T-helper 1 cell treated with Interleukin-12 subunit alpha and Interleukin-12 subunit beta and Interleukin-4 antibody, amounts not matched to agents 30 μg/mL and 1 μg/mL, for 36 hours (primary cell): ENCODE results near the gene PDE6D.
"Not testable (repeated sequence)": the region's sequence is repeated elsewhere in the genome, so short reads cannot be mapped to it uniquely, and the experiment has no call there.

ENCODE experiments used
- H3K27ac Mint-ChIP-seq: one replicate; pipeline ENCODE4 v1.8.0; 2021; ENCODE audit warnings: mild to moderate bottlenecking, mixed read lengths
- H3K27me3 Mint-ChIP-seq: one replicate; pipeline ENCODE4 v1.8.0; 2021; ENCODE audit warnings: low read depth, mixed read lengths
- H3K36me3 Mint-ChIP-seq: one replicate; pipeline ENCODE4 v1.8.0; 2021; ENCODE audit warnings: low read depth, mixed read lengths
- H3K4me1 Mint-ChIP-seq: one replicate; pipeline ENCODE4 v1.8.0; 2021; ENCODE audit warnings: low read depth, mixed read lengths
- H3K4me3 Mint-ChIP-seq: one replicate; pipeline ENCODE4 v1.8.0; 2021; ENCODE audit warnings: mild to moderate bottlenecking, moderate library complexity, mixed read lengths
- H3K9me3 Mint-ChIP-seq: one replicate; pipeline ENCODE4 v1.8.0; 2021; ENCODE audit warnings: mixed read lengths

Gene PDE6D

DNA sequence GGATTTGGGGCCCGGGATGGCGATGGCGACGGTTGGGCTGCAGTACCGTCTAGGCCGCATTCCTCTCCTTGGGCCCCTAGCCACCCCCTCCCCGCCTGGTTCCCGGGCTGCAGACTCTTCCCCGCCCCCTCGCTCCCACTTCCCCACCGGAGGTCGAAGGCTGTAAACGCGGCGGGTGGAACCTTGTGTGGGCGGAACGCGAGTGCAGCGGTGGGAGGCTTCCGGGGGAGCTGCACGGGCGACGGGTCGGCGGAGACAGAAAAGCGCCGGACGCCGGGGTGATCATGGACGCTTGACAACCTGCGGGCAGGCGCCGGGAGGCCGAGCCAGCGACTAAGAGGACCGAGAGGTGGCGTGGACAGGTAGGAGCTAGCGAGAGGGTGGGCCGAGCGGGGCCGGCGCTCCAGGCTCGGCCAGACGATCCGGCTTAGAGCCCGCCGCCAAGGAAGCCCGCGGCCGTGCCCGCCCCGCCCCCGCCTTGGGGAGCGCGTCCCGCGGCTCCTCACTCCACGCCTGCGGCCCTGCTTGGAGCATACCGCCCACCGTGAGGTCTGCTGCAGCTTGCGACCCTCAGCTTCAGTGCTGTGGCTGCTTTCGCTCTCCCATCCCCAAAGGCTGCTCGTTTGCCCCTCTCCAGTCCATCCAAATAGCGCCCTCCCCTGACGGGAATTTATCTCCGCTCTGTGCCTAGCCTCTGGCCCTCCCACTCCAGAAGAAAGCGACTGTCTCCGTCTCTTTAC lies 5.3 kb upstream of the PDE6D start, which contains the start of gene COPS7B:
Gene COPS7B (plus strand): TSS at position 269 of the 740 bp plus-strand sequence. CDS start 2,126 bp downstream, outside the sequence.
- Mint-ChIP-seq H3K27me3 (no peaks in the 10 kb centered on the region), H3K9me3 (no peaks in the 10 kb centered on the region)

DNA sequence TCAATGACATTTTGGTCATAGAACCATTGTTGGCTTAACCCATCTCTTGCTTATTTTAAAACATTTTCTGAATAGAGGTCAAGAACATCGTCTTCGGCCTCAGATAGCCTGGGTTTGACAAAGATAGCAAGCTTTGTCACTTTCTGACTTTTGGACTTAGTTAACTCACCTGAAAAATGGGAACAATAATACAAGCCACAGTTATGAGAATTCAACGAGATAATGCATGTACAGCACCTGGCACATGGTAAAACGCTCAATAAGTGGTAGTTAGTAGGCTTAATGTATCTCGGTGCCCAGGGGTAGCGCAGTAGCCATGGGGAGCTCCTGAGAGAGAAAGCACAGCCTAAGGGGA lies 4.7 kb upstream of the PDE6D start:
- Mint-ChIP-seq H3K36me3 (peaks cover 5% of the 10 kb centered on the region), H3K4me3 (peak overlapping the region; percentile 93), H3K9me3 (no peaks in the 10 kb centered on the region), H3K27ac (peak overlapping the region; percentile 67), H3K27me3 (no peaks in the 10 kb centered on the region), H3K4me1 (peaks cover 36% of the 10 kb centered on the region)

More for the DNA sequence above, 5.3 kb upstream of the PDE6D start, which contains the start of gene COPS7B:
- Mint-ChIP-seq H3K4me3 (peak within 1 kb of the TSS; percentile 93), H3K27ac (peak within 1 kb of the TSS; percentile 67), H3K36me3 (peaks cover 7% of the 10 kb centered on the region), H3K4me1 (peaks cover 36% of the 10 kb centered on the region)

DNA sequence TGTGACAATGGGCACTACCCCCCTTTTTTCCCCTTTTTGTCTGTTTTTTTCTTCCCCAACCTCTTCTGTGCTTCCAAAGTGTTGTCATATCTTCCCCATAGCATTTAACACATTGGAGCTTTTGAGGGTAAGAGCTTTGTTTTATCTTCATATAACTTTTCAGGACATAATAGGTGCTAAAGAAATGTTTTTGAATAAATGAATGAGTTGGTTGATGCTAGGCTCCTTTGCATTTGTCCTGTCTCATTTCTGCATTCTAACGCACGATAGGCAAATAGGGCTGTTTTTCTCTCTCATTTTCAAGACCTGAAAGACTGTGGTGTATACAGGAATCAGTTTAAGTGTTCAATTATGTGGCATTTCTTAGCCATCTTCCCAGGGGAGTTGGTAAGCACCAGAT lies 4.3 kb upstream of the PDE6D start:
- Mint-ChIP-seq H3K27ac (peak overlapping the region; percentile 67), H3K36me3 (peaks cover 5% of the 10 kb centered on the region), H3K4me3 (peak overlapping the region; percentile 93), H3K4me1 (peaks cover 36% of the 10 kb centered on the region), H3K9me3 (no peaks in the 10 kb centered on the region), H3K27me3 (no peaks in the 10 kb centered on the region)

DNA sequence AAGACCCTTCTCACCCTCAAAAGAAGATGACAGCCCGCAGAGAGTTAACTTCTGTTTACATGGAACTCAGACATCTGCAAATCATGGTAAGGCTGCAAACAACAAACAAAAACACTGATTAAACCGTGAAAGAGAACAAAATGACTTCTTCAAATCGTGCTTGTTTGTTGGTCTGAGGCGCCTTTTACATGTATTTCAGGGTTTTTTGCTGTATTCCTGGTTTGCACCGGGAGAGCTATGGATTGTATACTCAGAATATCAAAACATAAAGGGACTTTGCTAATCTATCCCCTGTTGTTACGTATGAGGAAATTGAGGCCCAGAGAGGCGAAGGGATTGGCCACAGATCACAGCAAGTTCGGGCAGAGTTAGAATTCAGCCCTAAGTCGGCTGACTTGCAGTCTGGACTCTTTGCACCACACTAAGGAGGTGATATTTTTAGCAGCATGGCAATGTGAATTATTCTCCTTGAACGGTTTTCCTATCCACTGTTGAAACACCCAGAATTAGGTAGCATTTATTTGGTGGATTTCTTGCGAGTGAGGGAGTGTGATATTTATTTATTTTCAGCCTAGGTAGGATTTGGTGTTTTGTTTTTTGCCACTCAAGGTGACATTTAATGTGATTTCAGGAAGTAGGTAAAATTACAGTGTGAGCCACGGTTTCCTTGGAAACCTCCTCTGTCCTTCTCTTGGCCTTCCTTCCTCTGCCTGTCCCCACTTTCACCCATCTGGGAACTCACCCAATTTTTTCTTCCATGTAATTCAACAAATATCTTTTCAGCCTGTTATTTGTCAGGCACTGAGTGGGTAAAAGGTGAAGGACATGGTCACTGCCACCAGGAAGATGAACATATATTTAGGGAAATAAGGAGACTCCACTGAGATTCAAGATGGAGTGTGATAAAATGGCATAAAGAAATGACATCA lies 980 bp upstream of the PDE6D start:
- H3K4me3 Mint-ChIP-seq, result peak overlapping the region; percentile 95
- peaks cover 41% of the 10 kb centered on the region for H3K4me1 Mint-ChIP-seq
- no peaks in the 10 kb centered on the region for H3K9me3 Mint-ChIP-seq
- H3K36me3 Mint-ChIP-seq, result peaks cover 9% of the 10 kb centered on the region
- no peaks in the 10 kb centered on the region for H3K27me3 Mint-ChIP-seq
- H3K27ac Mint-ChIP-seq, result peak overlapping the region; percentile 92

DNA sequence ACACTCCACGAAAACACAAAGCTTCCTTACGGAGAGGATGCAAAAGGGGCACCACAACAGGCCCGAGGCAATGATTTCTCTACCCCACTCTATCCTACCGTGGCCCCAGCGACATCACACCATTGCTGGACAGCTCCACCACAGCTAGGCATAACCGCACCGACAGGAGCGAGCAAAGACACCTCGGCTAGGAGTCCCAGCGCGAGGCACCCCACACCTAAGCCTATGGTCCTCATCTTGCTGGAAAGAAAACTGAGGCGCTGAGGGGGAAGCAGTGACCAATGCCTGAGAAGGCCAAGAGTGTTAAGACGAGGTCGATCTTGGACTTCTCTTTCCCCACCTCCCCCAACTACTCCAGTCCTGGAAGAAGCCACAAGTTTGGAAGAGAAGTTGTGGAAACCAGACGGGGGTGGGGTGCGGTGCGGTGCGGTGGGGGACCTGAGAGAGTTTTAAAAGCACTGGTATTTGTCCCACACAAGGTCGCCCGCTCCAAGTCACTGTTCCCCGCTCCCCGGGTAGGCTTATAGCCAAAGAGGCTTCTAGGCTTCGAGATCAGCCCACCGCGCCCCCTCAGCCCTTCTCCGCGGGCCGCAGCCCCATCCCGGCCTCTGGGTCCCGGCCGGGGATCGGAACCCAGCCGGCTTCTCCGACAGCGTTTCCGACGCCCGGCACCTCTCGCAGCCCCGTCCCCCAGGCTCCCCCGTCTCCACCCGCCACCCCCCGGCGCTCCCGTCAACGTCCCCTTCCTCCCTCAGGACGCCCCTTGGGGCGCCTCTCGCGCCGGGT lies 766 bp downstream of the PDE6D start:
- H3K36me3 Mint-ChIP-seq, result peaks cover 8% of the 10 kb centered on the region
- peak overlapping the region; percentile 44 for H3K27ac Mint-ChIP-seq
- no peaks in the 10 kb centered on the region for H3K9me3 Mint-ChIP-seq
- H3K4me3 Mint-ChIP-seq, result peak overlapping the region; percentile 95
- H3K27me3 Mint-ChIP-seq, result no peaks in the 10 kb centered on the region
- peaks cover 33% of the 10 kb centered on the region for H3K4me1 Mint-ChIP-seq

DNA sequence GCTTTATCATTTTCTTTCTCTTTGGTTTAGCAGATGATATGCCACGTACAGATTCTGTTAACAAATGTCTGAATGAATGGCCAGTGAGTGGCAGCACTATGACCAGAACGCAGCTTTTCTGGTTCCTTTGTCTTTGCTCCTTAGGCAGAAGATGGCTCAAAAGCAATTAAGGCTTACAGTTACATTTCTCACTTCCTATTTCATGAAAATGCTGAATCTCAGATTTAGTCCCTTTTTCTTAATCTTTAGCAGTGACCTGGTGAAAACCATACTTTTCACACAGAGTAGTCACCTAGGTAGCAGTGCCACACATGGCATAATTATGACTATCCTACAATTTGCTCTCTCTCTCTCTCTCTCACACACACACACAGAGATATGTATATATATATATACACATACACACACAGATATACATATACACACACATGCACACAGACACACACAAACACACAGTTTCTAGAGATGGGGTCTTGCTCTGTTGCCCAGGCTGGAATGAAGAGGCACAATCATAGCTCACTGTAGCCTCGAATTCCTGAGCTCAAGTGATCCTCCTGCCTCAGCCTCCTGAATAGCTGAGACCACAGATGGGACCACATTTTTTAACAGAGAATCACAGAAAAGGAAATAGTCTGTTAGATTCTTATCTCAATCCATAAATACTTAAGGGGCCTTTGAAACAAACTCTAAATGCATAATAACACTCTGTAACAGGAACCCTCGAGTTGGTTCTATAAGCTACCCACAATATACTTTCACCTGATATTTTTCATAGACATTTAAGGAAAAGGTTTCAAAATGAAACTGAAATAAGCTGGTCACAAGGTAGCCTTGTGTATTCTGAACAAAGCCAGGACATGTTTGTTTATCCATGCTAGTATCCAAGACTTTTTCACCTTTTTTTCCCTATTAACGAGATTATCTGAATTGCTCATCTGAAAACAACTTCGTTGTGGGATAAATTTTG lies 11.6 kb downstream of the PDE6D start:
- no peaks in the 10 kb centered on the region for H3K27me3 Mint-ChIP-seq
- H3K4me1 Mint-ChIP-seq, result peaks cover 25% of the 10 kb centered on the region
- no peak overlapping the region for H3K4me3 Mint-ChIP-seq
- no peak overlapping the region for H3K27ac Mint-ChIP-seq
- H3K9me3 Mint-ChIP-seq, result no peaks in the 10 kb centered on the region
- H3K36me3 Mint-ChIP-seq, result no peaks in the 10 kb centered on the region

DNA sequence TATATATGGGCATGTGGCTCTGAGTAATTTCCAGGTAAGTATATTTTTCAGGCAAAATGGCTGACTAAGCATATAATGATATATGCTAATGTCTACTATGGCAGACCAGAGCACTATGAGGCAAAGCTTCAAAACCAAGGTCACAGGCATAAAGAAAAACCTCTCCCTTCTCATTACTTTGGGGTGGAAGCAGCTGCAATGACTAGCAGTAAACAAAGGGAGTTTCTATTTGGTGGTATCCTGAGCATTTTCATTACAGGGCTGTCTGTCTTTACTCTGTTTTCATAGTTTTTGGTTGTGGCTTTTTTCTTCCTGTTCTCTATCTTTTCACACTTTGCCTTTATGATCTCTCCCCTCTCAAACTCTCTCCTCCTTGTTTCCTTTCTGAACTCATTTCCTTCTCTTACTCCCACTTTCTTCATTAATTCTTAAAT lies 15.6 kb downstream of the PDE6D start:
- Mint-ChIP-seq H3K4me3 (no peak overlapping the region), H3K27ac (no peak overlapping the region), H3K27me3 (no peaks in the 10 kb centered on the region), H3K9me3 (no peaks in the 10 kb centered on the region), H3K36me3 (no peaks in the 10 kb centered on the region), H3K4me1 (peaks cover 30% of the 10 kb centered on the region)

DNA sequence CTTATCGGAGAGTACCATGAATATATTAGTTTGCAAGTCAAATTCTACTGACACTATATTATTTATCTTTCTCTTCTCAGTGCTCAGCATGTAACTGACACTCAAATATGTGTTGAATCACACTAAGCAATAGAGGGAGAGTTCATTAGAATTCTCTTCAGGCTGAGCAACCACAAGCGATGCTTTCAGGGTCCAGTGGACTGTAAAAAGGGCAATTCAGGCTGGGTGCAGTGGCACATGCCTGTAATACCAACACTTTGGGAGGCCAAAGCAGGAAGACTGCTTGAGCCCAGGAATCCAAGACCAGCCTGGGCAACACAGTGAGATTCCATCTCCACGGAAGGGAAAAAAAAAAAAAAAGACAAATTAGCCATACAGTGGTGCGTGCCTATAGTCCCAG lies 16.3 kb downstream of the PDE6D start:
- Mint-ChIP-seq H3K4me1 (peaks cover 26% of the 10 kb centered on the region), H3K27ac (no peak overlapping the region), H3K4me3 (no peak overlapping the region), H3K36me3 (no peaks in the 10 kb centered on the region), H3K27me3 (no peaks in the 10 kb centered on the region), H3K9me3 (no peaks in the 10 kb centered on the region)

DNA sequence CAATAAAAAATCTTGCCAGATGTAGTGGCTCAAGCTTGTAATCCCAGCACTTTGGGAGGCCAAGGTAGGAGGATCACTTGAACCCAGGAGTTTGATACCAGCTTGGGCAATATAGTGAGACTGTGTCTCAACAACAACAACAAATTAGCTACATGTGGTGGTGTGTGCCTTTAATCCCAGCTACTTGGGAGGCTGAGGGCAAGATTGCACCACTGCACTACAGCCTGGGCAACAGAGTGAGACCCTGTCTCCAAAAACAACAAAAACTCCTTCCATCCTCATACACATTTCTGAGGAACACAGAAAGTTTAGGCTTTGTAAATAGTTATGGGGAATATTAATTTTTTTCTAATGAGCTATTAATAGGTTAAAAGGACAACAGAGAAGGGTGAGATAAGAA lies 17.0 kb downstream of the PDE6D start:
- Mint-ChIP-seq H3K4me3 (no peak overlapping the region), H3K4me1 (peaks cover 21% of the 10 kb centered on the region), H3K9me3 (no peaks in the 10 kb centered on the region), H3K27ac (no peak overlapping the region), H3K27me3 (no peaks in the 10 kb centered on the region), H3K36me3 (no peaks in the 10 kb centered on the region)

DNA sequence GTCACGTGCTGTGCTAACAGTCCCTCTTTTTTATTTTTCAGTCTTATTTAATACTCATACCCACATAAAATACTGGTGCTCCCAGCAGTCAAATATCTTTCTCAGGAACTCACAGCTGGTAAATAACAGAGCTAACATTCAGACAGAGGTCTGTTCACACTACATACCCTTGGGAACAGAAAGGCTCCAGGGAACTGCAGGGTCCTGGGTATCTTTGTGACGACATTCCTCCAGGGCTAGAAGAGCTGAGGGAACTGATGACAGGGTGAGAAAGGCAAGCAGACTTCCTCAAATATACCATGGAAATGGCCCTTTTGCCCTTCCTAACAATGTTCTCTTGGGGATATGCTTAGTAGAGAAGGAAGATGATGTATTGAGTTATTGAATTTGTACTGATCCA lies 19.3 kb downstream of the PDE6D start:
- H3K27ac Mint-ChIP-seq, result no peak overlapping the region
- H3K27me3 Mint-ChIP-seq, result no peaks in the 10 kb centered on the region
- no peaks in the 10 kb centered on the region for H3K36me3 Mint-ChIP-seq
- no peak overlapping the region for H3K4me3 Mint-ChIP-seq
- no peaks in the 10 kb centered on the region for H3K9me3 Mint-ChIP-seq
- peaks cover 21% of the 10 kb centered on the region for H3K4me1 Mint-ChIP-seq

DNA sequence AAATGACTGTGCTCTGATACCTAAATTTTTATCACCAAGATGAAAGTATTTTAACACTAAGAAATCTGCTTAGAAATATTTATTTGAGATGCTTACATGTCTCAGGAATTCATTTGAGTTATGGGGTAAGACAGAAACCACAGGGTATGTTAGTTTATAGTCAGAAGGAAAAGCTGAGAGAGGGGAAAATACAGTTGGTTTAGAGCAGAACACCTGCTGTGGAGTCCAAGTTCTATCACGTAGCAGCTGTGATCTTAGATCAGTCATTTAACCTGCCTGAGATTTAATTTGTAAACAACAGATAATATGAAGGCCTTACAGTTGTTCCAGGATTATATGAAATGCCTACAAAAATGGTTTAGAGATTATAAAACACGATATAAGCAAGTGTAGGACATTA lies 29.0 kb downstream of the PDE6D start:
- Mint-ChIP-seq H3K4me3 (no peak overlapping the region), H3K27ac (no peak overlapping the region), H3K4me1 (no peaks in the 10 kb centered on the region), H3K27me3 (no peaks in the 10 kb centered on the region), H3K36me3 (no peaks in the 10 kb centered on the region), H3K9me3 (no peaks in the 10 kb centered on the region)

DNA sequence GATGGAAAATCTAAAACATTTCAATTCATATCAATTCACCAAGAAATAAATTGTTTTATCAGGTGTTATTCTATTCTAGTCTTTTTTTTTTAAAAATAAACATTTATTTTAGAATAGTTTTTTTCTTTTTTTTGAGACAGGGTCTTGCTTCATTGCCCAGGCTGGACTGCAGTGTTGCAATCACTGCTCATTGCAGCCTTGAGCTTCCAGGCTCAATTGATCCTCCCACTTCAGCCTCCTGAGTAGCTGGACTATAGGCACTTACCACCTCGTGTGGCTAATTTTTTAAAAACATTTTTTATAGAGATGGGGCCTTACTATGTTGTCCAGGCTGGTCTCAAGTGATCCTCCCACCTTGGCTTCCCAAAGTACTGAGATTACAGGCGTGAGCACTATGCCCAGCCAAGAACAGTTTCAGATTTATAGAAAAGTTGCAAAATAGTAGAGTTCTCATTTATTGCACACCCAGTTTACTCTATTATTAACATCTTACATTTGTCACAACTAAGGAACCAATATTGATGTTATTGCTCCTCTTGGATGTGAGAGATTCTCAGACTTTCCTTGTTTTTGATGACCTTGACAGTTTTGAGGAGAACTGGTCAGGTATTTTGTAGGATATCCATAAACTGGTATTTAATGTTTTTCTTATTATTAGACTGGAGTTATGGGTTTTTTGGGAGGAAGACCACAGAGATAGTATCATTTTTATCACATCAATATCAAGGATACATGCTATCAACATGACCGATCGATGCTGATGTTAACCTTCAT lies 29.9 kb downstream of the PDE6D start:
- Mint-ChIP-seq H3K9me3 (no peaks in the 10 kb centered on the region), H3K27ac (no peak overlapping the region), H3K27me3 (no peaks in the 10 kb centered on the region), H3K4me3 (no peak overlapping the region), H3K4me1 (no peaks in the 10 kb centered on the region), H3K36me3 (no peaks in the 10 kb centered on the region)

DNA sequence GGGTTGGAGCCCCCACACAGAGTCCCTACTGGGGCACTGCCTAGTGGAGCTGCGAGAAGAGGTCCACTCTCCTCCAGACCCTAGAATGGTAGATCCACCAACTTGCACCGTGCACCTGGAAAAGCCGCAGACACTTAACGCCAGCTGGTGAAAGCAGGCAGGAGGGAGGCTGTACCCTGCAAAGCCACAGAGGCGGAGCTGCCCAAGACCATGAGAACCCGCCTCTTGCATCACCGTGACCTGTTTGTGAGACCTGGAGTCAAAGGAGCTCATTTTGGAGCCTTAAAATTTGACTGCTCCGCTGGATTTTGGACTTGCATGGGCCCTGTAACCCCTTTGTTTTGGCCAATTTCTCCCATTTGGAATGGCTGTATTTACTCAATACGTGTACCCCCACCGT lies 32.1 kb downstream of the PDE6D start:
- not testable (repeated sequence) for H3K9me3 Mint-ChIP-seq, H3K4me1 Mint-ChIP-seq, H3K36me3 Mint-ChIP-seq, H3K27ac Mint-ChIP-seq, H3K27me3 Mint-ChIP-seq, H3K4me3 Mint-ChIP-seq
